ENCODE measurements around the gene TRPM3.

GRCh38 chr9:70485273-70485858, 636.1 kb downstream of the TRPM3 start:
- no peak for TF ChIP-seq EZH2 (conservative IDR thresholded peaks at IDR 0.05; ENCODE audit: low read depth, low read length)
- no peak for TF ChIP-seq ZNF362 (CRISPR knock-in tag; IDR thresholded peaks at IDR 0.05; ENCODE audit: borderline replicate concordance)
- TF ChIP-seq FOXJ3 (CRISPR knock-in tag; IDR thresholded peaks at IDR 0.05; ENCODE audit: borderline replicate concordance) = no peak
- TF ChIP-seq NCOR1 (IDR thresholded peaks at IDR 0.05; ENCODE audit: borderline replicate concordance, low read length) = no peak
- no peak for TF ChIP-seq FOSL2 (CRISPR knock-in tag; IDR thresholded peaks at IDR 0.05)
- TF ChIP-seq CTCF (CRISPR knock-in tag; IDR thresholded peaks at IDR 0.05) = no peak
- no peak for TF ChIP-seq FOXK2 (IDR thresholded peaks at IDR 0.05)
- TF ChIP-seq PCBP1 (IDR thresholded peaks at IDR 0.05; ENCODE audit: borderline replicate concordance, low read depth, low read length) = no peak
- no peak for TF ChIP-seq FOXM1 (CRISPR knock-in tag; IDR thresholded peaks at IDR 0.05)

Measured in HepG2 (cell line).